ENCODE results near the gene MYB. TPM values are rescaled to one million over a fixed set of nuclear protein-coding genes. Genes with fewer than 3 reads are reported as not detected.

Gene MYB
- total RNA-seq, 1 experiment from 2014 or later = not detected

- in situ Hi-C loops (cut with HindIII; ENCODE audit: low sequenced_read_pairs) = no loop called here
- DNase-seq (ENCODE audit: low spot score) = no peak
Observed at GRCh38 chr6:135212020-135212806, 31.1 kb downstream of the MYB start.

- in situ Hi-C loops (cut with HindIII; ENCODE audit: low sequenced_read_pairs) = no loop called here
Observed at GRCh38 chr6:135212935-135213334, 31.8 kb downstream of the MYB start.

DNA sequence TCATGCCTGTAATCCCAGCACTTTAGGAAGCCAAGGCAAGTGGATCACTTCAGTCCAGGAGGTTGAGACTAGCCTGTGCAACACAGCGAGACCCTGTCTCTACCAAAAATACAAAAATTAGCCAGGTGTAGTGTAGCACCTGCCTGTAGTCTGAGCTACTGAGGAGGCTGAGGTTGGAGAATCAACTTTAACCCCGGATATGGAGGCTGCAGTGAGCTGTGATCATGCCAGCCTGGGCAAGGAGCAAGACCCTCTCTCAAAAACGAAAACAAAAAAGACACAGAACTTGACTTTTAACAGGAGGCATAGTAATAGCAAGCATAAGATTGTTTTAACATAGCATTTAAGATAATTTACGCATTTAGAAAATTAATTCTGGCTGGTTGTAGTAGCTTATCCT, 32.5 kb downstream of the MYB start:
- in situ Hi-C loops (cut with HindIII; ENCODE audit: low sequenced_read_pairs) = no loop called here
- no peak for DNase-seq (ENCODE audit: low spot score)

More at GRCh38 chr6:135212935-135213334, 31.8 kb downstream of the MYB start:
- DNase-seq (ENCODE audit: low spot score) = no peak

DNA sequence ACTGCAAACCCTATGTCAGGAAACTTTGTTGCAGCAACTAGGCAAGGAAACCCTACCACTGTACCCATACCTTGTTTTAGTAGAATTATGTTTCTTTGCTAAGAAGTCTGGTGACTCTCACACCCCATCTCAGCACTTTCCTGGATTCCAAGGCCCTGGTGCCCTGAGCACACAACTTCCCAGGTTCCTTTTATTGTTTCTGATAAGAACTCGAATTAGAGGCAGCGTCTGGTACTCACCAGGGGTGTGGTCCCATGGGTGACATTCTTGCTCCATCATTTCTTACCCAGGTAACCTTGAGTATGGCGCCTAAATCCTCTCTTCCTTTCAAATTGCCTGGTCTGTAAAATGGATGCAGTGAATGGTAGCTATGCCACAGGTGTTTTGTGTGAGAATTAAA, 34.1 kb downstream of the MYB start:
- in situ Hi-C loops (cut with HindIII; ENCODE audit: low sequenced_read_pairs) = no loop called here
- DNase-seq (ENCODE audit: low spot score) = no peak

GRCh38 chr6:135215563-135215962, 34.5 kb downstream of the MYB start:
- DNase-seq (ENCODE audit: low spot score) = no peak
- in situ Hi-C loops (cut with HindIII; ENCODE audit: low sequenced_read_pairs) = no loop called here

- in situ Hi-C loops (cut with HindIII; ENCODE audit: low sequenced_read_pairs) = no loop called here
Observed at GRCh38 chr6:135217663-135218062, 36.6 kb downstream of the MYB start.

DNA sequence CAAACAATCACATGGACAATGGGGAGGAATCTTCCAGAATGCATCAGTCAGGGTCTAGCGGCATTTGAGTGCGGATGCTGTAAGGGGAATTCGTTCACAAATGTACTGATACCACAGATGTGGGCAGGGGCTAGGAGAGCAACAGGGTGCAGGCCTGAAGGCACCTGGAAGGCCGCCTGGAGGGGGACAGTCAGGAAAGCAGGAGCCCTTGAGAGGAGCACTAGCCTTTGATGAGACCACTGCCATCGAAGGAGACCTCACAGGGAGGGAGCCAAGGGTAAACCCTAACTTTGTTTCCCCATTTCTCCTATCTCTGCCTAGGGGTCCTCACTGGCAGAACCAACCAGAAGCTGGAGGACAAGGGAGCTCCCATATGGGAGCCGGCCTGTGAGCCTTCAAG, 38.2 kb downstream of the MYB start:
- DNase-seq (ENCODE audit: low spot score) = no peak
- in situ Hi-C loops (cut with HindIII; ENCODE audit: low sequenced_read_pairs) = no loop called here

More at GRCh38 chr6:135217663-135218062, 36.6 kb downstream of the MYB start:
- DNase-seq (ENCODE audit: low spot score) = no peak

DNA sequence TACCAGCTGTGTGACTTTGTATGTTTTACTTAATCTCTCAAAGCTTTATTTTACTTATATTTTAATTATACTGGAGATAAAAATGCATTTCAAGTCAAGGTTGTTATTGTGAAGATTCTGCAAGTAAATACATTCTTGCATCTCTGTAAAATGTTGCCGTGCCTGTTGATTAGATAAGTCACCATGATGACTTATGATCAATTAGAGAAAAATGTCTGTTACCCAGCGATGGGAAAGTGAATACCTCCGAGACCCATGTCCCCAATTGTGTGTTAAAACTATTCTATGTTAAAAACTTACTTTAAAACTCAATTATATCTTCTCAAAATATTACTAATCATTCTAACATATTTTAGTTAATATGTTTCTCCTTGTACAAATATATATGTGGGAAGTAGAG, 39.9 kb downstream of the MYB start:
- DNase-seq (ENCODE audit: low spot score) = no peak
- in situ Hi-C loops (cut with HindIII; ENCODE audit: low sequenced_read_pairs) = no loop called here

DNA sequence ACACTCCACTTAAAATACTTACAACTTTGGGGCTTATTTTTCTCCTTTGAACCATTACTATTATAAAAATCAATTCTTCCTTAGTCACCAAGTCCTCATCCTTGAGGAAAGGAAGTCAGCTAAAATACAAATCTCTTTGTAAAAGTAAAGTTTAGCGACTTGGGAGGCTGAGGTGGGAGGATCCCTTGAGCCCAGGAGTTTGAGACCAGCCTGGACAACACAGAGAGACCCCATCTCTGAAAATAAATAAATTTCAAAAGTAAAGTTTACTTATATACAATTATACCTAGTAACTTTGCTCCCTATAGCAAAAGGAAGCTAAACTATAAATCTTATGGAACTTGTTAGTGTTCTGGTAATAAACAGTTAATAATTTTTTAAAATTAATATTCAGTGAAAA, 40.4 kb downstream of the MYB start:
- in situ Hi-C loops (cut with HindIII; ENCODE audit: low sequenced_read_pairs) = no loop called here
- DNase-seq (ENCODE audit: low spot score) = no peak

DNA sequence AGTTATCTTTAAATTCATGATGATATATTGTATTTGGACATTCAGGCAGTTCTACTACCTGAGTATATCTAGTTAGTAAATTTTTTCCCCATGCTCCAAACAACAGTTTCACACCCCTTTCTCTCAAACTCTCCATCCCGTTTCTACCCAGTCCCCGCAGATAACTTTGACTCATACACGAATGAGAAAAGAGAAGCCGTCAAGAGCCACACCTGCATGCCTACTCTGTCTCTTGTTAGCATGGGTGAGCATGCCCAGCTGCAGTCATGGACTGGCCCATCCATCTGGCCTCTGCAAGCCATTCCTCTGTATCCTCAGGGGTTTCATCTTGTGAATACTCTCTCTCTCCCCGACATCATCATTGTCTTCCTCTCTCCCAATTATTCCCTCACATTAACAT, 41.5 kb downstream of the MYB start:
- in situ Hi-C loops (cut with HindIII; ENCODE audit: low sequenced_read_pairs) = no loop called here
- no peak for DNase-seq (ENCODE audit: low spot score)

GRCh38 chr6:135224037-135224647, 43.0 kb downstream of the MYB start:
- DNase-seq (ENCODE audit: low spot score) = no peak
- in situ Hi-C loops (cut with HindIII; ENCODE audit: low sequenced_read_pairs) = no loop called here

DNA sequence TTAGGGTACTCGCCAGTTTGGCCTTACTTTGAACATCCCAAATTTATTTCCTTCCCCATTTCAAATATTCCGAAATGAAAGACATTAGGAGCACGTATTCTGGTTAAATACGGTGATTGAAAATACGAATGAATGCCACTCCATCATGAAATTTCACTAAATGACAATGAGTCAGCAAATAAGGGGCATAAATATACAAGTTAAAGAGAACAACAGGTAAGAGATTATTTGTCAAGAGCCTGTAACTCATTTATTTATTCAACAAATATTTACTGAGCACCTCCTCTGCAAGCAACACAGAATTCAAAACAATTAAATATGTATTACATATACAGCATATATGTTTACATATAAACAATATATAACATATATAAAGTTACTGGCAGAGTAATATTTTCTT, 44.8 kb downstream of the MYB start:
- no peak for DNase-seq (ENCODE audit: low spot score)
- in situ Hi-C loops (cut with HindIII; ENCODE audit: low sequenced_read_pairs) = no loop called here

- DNase-seq (ENCODE audit: low spot score) = no peak
- in situ Hi-C loops (cut with HindIII; ENCODE audit: low sequenced_read_pairs) = no loop called here
Observed at GRCh38 chr6:135226537-135226936, 45.4 kb downstream of the MYB start.

- in situ Hi-C loops (cut with HindIII; ENCODE audit: low sequenced_read_pairs) = no loop called here
- DNase-seq (ENCODE audit: low spot score) = no peak
Observed at GRCh38 chr6:135227349-135227748, 46.2 kb downstream of the MYB start.

GRCh38 chr6:135227758-135228157, 46.6 kb downstream of the MYB start:
- DNase-seq (ENCODE audit: low spot score) = no peak
- in situ Hi-C loops (cut with HindIII; ENCODE audit: low sequenced_read_pairs) = no loop called here

GRCh38 chr6:135228486-135228885, 47.4 kb downstream of the MYB start:
- no peak for DNase-seq (ENCODE audit: low spot score)
- in situ Hi-C loops (cut with HindIII; ENCODE audit: low sequenced_read_pairs) = no loop called here

- in situ Hi-C loops (cut with HindIII; ENCODE audit: low sequenced_read_pairs) = no loop called here
- DNase-seq (ENCODE audit: low spot score) = no peak
Observed at GRCh38 chr6:135229996-135230395, 48.9 kb downstream of the MYB start.

DNA sequence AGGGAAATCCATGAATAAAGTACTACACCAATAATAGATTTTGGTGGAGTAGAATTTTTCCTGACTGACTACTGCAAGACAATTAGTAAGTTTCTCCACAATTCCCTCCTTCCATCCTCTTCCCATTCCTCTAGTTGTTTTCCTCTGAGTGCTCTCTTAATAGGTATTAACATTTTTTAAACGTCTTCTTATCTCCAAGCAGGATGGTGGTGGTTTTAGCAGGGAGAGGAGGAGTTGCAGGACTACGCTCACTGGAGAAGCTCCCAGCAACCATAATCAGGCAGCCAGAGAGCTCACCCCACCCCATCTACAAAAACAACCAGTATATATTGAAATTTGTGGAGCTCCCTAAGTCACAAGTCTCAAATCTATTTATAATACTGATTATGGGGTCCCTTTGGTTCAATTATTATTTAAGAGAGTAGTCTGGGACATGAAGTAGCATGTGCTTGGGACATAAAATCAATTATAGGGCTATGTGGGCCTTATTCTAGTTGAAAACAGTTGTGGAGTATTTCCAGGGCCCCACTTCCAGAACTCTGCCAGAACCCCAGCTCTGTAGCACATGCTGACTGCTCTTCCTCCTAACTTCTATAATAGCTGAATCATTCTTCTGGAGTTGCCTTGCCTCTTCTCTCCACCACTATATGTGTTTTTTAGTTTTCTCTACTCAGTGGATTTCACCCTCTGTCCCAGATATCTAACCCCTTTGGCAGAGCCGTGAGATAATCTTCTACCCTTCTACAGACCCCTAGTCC, 49.8 kb downstream of the MYB start:
- in situ Hi-C loops (cut with HindIII; ENCODE audit: low sequenced_read_pairs) = no loop called here
- DNase-seq (ENCODE audit: low spot score) = no peak

DNA sequence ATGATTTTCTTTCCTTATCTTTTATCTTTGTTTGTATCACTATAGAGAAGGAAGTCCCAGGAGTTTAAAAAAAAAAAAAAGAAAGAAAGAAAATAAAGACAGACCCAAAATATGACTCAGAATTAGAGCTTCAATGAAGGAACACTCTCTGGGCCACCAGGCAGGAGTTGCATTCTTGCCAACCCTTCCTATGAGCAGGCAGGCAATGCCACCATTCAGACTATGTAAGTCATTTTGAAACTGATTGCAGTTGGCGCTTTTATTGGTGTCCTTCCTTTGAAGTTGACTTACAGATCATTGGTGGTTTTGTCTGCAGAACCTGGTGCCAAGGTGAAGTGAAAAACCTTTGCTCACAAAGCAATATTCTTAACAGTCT, 50.3 kb downstream of the MYB start:
- DNase-seq (ENCODE audit: low spot score) = no peak
- in situ Hi-C loops (cut with HindIII; ENCODE audit: low sequenced_read_pairs) = no loop called here

Data from G401 (cell line).